HG03025 (cell line): ENCODE results near the gene VASH2.
"Not testable (repeated sequence)": the region's sequence is repeated elsewhere in the genome, so short reads cannot be mapped to it uniquely, and the experiment has no call there.

Experiments
- ATAC-seq: cut with Tn5 transposase; IDR thresholded peaks from one replicate; pipeline ENCODE4 v1.9.1; 2021; ENCODE audit warnings: mild to moderate bottlenecking, moderate library complexity; ENCODE audit not compliant: unreplicated experiment, low FRiP score

The VASH2 gene

GRCh38 chr1:212954514-212954913 is 4.2 kb downstream of the VASH2 start:
- ATAC-seq, result no peak

DNA sequence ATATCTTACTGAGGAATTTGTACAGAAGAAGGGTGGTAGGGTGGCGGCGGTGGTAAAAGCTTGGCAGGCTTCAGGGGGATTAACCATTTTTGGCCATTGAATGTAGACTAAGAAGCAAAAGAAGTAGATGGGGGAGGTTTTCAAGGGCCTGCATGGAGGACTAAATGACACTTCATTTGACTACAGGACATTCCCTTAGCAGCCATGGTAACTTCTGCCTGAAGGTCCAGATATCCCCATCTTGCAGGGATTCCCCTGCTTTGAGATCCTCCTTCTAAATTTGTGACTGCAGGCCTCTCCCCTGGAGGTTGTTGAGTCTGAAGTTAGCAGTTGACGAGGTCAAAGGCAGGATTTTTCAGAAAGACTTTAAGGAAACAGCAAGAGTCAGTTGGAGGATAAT is 4.8 kb downstream of the VASH2 start:
- no peak for ATAC-seq

- no peak for ATAC-seq
These were observed 5.8 kb downstream of the VASH2 start for GRCh38 chr1:212955961-212956620.

GRCh38 chr1:212957546-212957945 is 7.2 kb downstream of the VASH2 start:
- ATAC-seq, result no peak

DNA sequence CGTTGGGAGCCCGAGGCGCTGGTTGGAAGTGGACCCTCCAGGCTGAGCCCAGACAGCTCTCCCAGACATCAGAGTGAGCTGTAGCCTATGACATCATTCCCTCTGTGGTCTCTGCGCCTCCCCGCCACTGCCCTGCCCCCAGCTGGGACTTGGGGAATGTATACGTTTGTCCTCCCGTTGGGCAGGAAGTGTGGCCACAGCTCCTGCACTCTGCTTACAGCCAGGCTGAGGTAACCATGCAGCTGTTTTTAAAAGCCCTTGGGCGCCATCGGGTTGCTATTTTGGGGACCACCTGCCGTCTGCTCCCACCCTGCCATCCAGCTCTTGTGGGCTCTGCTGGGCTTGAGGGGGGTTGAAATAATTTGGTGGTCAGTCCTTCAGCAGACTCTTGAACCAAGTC is 7.8 kb downstream of the VASH2 start:
- ATAC-seq, result no peak

DNA sequence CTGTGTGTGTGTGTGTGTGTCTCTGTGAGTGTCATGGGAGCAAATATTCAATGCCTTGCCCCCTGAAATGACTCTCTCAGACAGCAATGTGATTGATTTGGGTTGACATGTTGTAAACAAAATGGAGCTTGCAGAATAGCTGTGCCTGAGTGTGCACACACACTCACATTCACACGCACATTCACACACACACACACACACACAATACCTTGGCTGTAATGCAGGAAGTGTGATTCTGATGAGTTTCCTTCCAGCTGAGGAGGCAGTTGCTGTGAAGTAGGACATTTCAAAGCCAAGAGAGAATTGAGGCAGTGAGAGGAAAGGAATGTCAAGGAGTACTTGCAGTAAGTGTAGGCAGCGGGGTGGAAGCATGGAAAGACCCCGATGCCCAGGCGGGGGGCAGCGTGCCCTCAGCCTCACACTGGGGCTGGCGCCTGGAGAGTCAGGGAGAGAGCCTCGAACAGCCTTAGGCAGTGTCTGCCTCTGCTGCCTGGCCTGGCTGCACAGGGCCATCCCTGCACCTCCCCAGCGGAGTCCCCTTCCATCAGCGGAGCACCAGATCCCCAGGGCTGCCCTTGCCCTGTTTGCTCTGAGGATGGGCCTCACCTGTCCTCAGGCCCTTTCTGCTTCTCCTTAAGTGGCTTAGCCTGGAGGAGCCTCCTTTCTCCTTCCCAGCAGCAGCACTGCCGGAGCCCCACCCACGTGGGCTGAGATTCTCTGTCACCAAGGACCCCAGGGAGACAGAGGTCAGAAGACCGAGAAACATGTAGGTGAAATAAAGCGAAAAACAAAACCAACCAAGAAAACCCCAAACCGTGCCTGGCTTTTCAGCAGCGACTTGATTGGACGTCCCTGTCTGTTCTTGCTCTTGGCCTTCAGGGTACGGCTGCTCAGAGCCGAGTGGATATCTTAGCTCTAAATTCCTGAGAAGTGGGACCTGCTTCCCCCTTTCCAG is 9.2 kb downstream of the VASH2 start:
- ATAC-seq, result peak; percentile 77

- no peak for ATAC-seq
These were observed 10.6 kb downstream of the VASH2 start for GRCh38 chr1:212960932-212961331.

DNA sequence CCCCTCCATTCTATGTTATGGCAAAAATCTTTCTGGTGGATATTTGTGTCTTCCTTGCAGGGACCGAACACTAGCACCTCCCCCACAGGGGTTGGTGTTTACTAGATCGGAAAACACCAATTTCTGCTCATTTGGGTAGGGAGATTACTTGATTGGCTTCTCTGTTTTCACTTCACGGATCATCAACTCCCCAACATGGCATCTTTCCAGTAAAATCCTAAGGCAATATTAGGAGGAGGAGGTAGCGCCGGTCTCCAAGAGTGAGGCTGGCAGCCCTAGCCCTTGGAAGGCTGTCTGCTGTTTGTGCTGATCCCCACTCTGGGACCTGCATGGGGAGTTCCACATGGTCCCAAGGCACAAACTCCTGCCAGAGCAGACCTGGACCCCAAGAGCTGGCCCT is 12.2 kb downstream of the VASH2 start:
- ATAC-seq, result no peak

- no peak for ATAC-seq
These were observed 13.8 kb downstream of the VASH2 start for GRCh38 chr1:212964102-212964501.

GRCh38 chr1:212964993-212965392 is 14.7 kb downstream of the VASH2 start:
- not testable (repeated sequence) for ATAC-seq

DNA sequence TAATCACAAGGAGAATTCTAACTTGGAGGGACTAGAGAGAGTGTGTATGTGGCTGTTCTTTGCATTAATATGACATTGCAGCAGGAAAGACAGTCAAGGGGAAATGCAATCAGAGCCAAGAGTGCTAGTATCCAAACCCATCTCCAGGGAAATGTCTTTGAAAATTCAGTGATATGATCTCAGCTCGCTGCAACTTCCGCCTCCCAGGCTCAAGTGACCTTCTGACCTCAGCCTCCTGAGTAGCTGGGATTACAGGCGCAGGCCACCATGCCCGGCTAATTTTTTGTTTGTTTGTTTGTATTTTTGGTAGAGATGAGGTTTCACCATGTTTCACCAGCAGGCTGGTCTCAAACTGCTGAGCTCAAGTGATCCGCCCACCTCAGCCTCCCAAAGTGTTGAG is 16.3 kb downstream of the VASH2 start:
- no peak for ATAC-seq

DNA sequence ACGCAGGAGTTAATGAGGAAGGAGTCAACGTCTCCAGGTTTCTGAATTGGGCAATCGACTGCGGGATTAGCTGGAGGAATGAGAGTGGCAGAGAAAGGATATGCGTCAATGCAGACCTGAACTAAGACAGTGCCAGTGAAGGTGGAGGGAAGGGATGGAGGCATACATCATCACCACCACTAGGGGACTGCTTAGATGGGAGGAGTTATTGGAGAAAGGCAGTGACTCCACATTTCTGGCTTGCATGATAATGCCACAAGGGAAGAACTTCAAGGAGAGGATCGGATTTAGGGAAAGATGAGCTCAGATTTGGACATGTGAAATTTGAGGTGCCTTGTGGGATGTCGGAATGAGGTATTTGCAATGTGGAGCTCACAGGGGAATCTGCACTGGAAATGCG is 17.5 kb downstream of the VASH2 start:
- peak; percentile 45 for ATAC-seq

DNA sequence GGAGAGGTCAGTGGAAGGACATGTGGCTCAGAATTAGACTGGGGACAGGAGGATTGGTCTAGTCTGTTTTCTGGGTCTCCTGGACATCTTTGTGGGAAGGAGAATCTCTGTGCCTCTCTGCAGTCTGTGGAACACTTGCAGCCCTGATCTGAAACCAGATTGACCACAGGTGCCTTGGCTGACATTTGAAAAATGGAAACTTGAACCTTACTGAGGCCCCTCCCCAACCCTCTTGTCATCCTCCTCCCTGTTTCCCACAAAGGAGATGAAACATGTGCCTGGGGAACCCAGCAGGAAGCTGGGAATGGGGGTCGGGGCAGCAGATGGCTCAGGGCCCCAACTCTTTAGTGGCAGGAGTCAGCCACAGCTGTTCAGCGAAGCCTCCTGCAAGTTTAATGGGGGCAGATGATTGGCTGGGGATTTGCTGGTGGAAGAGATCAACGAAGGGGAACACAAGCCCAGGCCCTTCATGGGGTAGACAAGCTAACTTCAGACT is 18.1 kb downstream of the VASH2 start:
- ATAC-seq, result peak; percentile 71

- no peak for ATAC-seq
These were observed 19.7 kb downstream of the VASH2 start for GRCh38 chr1:212970085-212970484.

DNA sequence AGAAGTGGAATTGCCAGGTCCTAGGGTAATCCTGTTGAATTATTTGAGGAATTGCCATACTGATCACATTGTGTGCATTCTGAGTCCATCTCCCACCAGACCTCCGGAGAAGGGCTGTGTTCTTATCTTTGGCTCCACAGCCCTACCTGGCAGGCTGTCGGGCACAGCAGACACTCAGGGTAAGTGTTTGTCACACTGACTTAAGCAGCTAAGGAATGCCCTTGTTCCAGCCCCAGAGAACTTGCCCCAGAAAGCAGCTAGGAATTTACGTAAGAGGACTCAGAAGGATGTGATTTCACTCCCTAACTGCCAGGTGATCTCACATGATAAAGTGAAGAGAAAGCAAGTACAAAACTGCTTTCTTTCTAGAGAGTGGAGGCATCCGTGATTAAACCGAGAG is 21.0 kb downstream of the VASH2 start:
- no peak for ATAC-seq

DNA sequence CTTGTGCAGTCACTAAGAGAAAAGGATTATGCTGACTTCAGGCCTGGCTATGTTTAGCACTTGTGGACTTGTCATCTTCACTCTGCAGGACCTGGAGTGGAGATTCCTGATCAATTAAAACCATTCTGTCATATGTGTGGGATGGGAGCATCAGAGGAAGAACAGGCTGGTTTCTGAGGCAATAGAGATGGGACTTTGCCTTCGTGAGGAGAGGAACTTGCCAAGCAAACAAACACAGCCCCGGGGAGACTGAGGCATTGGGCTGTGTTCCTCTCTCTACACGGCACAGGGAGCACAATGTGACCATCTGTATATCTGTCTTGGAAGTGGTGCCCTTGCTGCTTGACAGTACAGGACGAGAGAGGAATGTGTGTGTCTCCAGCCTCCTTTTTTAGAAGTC is 23.1 kb downstream of the VASH2 start:
- no peak for ATAC-seq

- ATAC-seq, result no peak
These were observed 23.6 kb downstream of the VASH2 start for GRCh38 chr1:212973899-212974298.

GRCh38 chr1:212974711-212975110 is 24.4 kb downstream of the VASH2 start:
- ATAC-seq, result no peak

GRCh38 chr1:212975111-212975918 is 25.0 kb downstream of the VASH2 start:
- ATAC-seq, result no peak

DNA sequence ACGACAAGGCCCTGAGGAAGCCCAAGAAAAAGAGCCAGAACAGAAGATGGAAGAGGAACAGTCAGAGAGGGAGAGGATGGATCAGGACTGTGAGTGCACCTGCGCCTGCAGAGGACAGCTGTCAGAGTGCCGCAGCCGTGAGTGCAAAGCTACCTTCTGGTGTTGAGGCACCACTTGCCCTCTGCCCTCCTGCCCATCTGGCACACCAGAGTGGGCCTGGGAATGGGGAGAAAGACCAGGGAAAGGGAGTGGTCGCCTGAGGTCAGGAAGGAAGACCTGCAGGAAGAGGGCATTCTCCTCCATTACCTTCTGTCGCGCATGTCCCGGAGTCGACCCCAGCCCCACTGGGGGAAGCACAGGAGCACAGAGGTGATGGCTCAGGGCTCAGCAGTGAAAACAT is 26.2 kb downstream of the VASH2 start:
- no peak for ATAC-seq
